C4-2B (cell line): ENCODE measurements around the gene FGD5.

Experiments
- ZFX ChIP-seq: fragments of 450-650 bp; IDR thresholded peaks from 2 replicates; pipeline ENCODE4 v1.6.1; 2017
- TF ChIP-seq, protein P1 (sequence below): fragments of 450-650 bp; conservative IDR thresholded peaks from 2 replicates; pipeline ENCODE4 v1.5.1; 2017; ENCODE audit warnings: mild to moderate bottlenecking

DNA sequence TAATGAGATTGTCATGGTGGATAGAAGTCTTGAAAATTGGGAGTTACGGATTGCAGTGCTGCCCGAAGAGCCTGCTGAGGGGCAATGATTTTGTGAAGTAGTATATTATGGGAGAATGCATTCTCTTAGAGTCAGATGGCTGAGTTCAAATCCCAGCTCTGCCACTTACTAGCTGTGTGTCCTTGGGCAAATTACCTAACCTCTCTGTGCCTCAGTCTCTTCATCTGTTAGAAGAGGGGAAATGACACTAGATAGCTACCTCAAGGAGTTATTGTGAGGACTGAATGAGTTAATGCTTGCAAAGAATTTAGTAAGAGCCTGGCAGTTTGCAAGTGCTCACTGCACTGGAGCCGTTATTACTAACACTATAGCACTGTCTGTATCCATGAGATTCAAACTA, 15.4 kb downstream of the FGD5 start:
- TF ChIP-seq, protein P1, sequence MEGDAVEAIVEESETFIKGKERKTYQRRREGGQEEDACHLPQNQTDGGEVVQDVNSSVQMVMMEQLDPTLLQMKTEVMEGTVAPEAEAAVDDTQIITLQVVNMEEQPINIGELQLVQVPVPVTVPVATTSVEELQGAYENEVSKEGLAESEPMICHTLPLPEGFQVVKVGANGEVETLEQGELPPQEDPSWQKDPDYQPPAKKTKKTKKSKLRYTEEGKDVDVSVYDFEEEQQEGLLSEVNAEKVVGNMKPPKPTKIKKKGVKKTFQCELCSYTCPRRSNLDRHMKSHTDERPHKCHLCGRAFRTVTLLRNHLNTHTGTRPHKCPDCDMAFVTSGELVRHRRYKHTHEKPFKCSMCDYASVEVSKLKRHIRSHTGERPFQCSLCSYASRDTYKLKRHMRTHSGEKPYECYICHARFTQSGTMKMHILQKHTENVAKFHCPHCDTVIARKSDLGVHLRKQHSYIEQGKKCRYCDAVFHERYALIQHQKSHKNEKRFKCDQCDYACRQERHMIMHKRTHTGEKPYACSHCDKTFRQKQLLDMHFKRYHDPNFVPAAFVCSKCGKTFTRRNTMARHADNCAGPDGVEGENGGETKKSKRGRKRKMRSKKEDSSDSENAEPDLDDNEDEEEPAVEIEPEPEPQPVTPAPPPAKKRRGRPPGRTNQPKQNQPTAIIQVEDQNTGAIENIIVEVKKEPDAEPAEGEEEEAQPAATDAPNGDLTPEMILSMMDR = no peak
- no peak for TF ChIP-seq ZFX
